ENCODE measurements around the gene C17orf50.

Gene C17orf50

GRCh38 chr17:35738519-35739133, 22.1 kb upstream of the C17orf50 start:
- TF ChIP-seq POLR2AphosphoS5 (IDR thresholded peaks at IDR 0.05; ENCODE audit: low read depth, low read length) (no peak), SIN3A (IDR thresholded peaks at IDR 0.05; ENCODE audit: borderline replicate concordance, insufficient read depth, low read length) (no peak), FOXP2 (optimal IDR thresholded peaks at IDR 0.05; ENCODE audit: borderline replicate concordance, extremely low read depth, extremely low read length, insufficient read depth) (no peak), REST (IDR thresholded peaks at IDR 0.05; ENCODE audit: insufficient read depth in 1 of 2, low read depth in 2 of 2, low read length in 2 of 2) (no peak), TAF1 (IDR thresholded peaks at IDR 0.05; ENCODE audit: borderline replicate concordance, insufficient read depth, low read length) (no peak)

- TF ChIP-seq SIN3A (IDR thresholded peaks at IDR 0.05; ENCODE audit: borderline replicate concordance, insufficient read depth, low read length) (no peak), POLR2AphosphoS5 (IDR thresholded peaks at IDR 0.05; ENCODE audit: low read depth, low read length) (no peak), REST (IDR thresholded peaks at IDR 0.05; ENCODE audit: insufficient read depth in 1 of 2, low read depth in 2 of 2, low read length in 2 of 2) (no peak), FOXP2 (optimal IDR thresholded peaks at IDR 0.05; ENCODE audit: borderline replicate concordance, extremely low read depth, extremely low read length, insufficient read depth) (no peak), TAF1 (IDR thresholded peaks at IDR 0.05; ENCODE audit: borderline replicate concordance, insufficient read depth, low read length) (no peak)
Measured at GRCh38 chr17:35740216-35740615, 20.5 kb upstream of the C17orf50 start.

GRCh38 chr17:35740997-35741931, 19.4 kb upstream of the C17orf50 start:
- TF ChIP-seq REST (IDR thresholded peaks at IDR 0.05; ENCODE audit: insufficient read depth in 1 of 2, low read depth in 2 of 2, low read length in 2 of 2) (no peak), FOXP2 (optimal IDR thresholded peaks at IDR 0.05; ENCODE audit: borderline replicate concordance, extremely low read depth, extremely low read length, insufficient read depth) (no peak), SIN3A (IDR thresholded peaks at IDR 0.05; ENCODE audit: borderline replicate concordance, insufficient read depth, low read length) (no peak)

GRCh38 chr17:35742496-35742895, 18.2 kb upstream of the C17orf50 start:
- TF ChIP-seq SIN3A (IDR thresholded peaks at IDR 0.05; ENCODE audit: borderline replicate concordance, insufficient read depth, low read length) (no peak), TAF1 (IDR thresholded peaks at IDR 0.05; ENCODE audit: borderline replicate concordance, insufficient read depth, low read length) (no peak), POLR2AphosphoS5 (IDR thresholded peaks at IDR 0.05; ENCODE audit: low read depth, low read length) (no peak), REST (IDR thresholded peaks at IDR 0.05; ENCODE audit: insufficient read depth in 1 of 2, low read depth in 2 of 2, low read length in 2 of 2) (no peak), FOXP2 (optimal IDR thresholded peaks at IDR 0.05; ENCODE audit: borderline replicate concordance, extremely low read depth, extremely low read length, insufficient read depth) (no peak)
